Progenitor cell of endocrine pancreas (in vitro differentiated cells): ENCODE measurements around the gene MVB12B. TPM values are rescaled to one million over a fixed set of nuclear protein-coding genes. Genes with fewer than 3 reads are reported as not detected.

Experiments
- DNase-seq: peaks from one replicate; pipeline ENCODE4 v3.0.0; 2021; ENCODE audit warnings: low spot score; ENCODE audit not compliant: unreplicated experiment
- H3K27ac Mint-ChIP-seq: 2 replicates; pipeline ENCODE4 v1.8.0; 2021; ENCODE audit warnings: mild to moderate bottlenecking, moderate library complexity, mixed read lengths
- H3K27me3 Mint-ChIP-seq: 2 replicates; pipeline ENCODE4 v1.8.0; 2021; ENCODE audit warnings: mixed read lengths
- H3K36me3 Mint-ChIP-seq: 2 replicates; pipeline ENCODE4 v1.8.0; 2022; ENCODE audit warnings: mixed read lengths; ENCODE audit not compliant: insufficient read depth
- H3K4me1 Mint-ChIP-seq: 2 replicates; pipeline ENCODE4 v1.8.0; 2021; ENCODE audit warnings: low read depth, mixed read lengths
- H3K4me3 Mint-ChIP-seq: 2 replicates; pipeline ENCODE4 v1.8.0; 2021; ENCODE audit warnings: low read depth, mild to moderate bottlenecking, moderate library complexity, mixed read lengths
- H3K9me3 Mint-ChIP-seq: 2 replicates; pipeline ENCODE4 v1.8.0; 2021; ENCODE audit warnings: low read depth, mixed read lengths
- CTCF ChIP-seq: fragments of 200-600 bp; sonication (generic); IDR thresholded peaks from one replicate; pipeline ENCODE4 v1.5.0; 2021; ENCODE audit warnings: antibody characterized with exemption, mild to moderate bottlenecking; ENCODE audit not compliant: unreplicated experiment
- total RNA-seq: library from RNA; stranded (reverse); gene quantifications from 2 replicates; pipeline ENCODE4 v1.2.1, GENCODE V29; 2021

MVB12B gene
- total RNA-seq, 1 donor from 2014 or later, result 34.6 TPM

GRCh38 chr9:126531591-126531990, 205.0 kb downstream of the MVB12B start:
- no peaks in the 10 kb centered on the region for H3K4me1 Mint-ChIP-seq
- no peak overlapping the region for H3K4me3 Mint-ChIP-seq
- peaks cover 89% of the 10 kb centered on the region for H3K27me3 Mint-ChIP-seq
- DNase-seq, result no peak
- no peaks in the 10 kb centered on the region for H3K9me3 Mint-ChIP-seq
- H3K27ac Mint-ChIP-seq, result no peak overlapping the region
- H3K36me3 Mint-ChIP-seq, result no peaks in the 10 kb centered on the region
- TF ChIP-seq CTCF, result no peak

GRCh38 chr9:126532019-126532462, 205.4 kb downstream of the MVB12B start:
- H3K36me3 Mint-ChIP-seq, result no peaks in the 10 kb centered on the region
- H3K4me3 Mint-ChIP-seq, result no peak overlapping the region
- no peaks in the 10 kb centered on the region for H3K9me3 Mint-ChIP-seq
- H3K4me1 Mint-ChIP-seq, result no peaks in the 10 kb centered on the region
- no peak for DNase-seq
- no peak overlapping the region for H3K27ac Mint-ChIP-seq
- no peak for TF ChIP-seq CTCF
- peaks cover 89% of the 10 kb centered on the region for H3K27me3 Mint-ChIP-seq

GRCh38 chr9:126532489-126532888, 205.9 kb downstream of the MVB12B start:
- no peak for DNase-seq
- Mint-ChIP-seq H3K27ac (no peak overlapping the region), H3K36me3 (no peaks in the 10 kb centered on the region), H3K4me3 (no peak overlapping the region), H3K9me3 (no peaks in the 10 kb centered on the region), H3K27me3 (peaks cover 90% of the 10 kb centered on the region), H3K4me1 (no peaks in the 10 kb centered on the region)
- TF ChIP-seq CTCF, result no peak

- H3K36me3 Mint-ChIP-seq, result no peaks in the 10 kb centered on the region
- H3K9me3 Mint-ChIP-seq, result no peaks in the 10 kb centered on the region
- peaks cover 90% of the 10 kb centered on the region for H3K27me3 Mint-ChIP-seq
- DNase-seq, result no peak
- TF ChIP-seq CTCF, result no peak
- no peaks in the 10 kb centered on the region for H3K4me1 Mint-ChIP-seq
- no peak overlapping the region for H3K27ac Mint-ChIP-seq
- H3K4me3 Mint-ChIP-seq, result no peak overlapping the region
Measured at GRCh38 chr9:126532951-126533925, 206.6 kb downstream of the MVB12B start.

GRCh38 chr9:126533926-126534310, 207.3 kb downstream of the MVB12B start:
- no peaks in the 10 kb centered on the region for H3K36me3 Mint-ChIP-seq

More at GRCh38 chr9:126533926-126534310, 207.3 kb downstream of the MVB12B start:
- no peak overlapping the region for H3K27ac Mint-ChIP-seq
- TF ChIP-seq CTCF, result no peak
- H3K27me3 Mint-ChIP-seq, result peaks cover 86% of the 10 kb centered on the region
- H3K4me3 Mint-ChIP-seq, result no peak overlapping the region
- no peak for DNase-seq
- no peaks in the 10 kb centered on the region for H3K9me3 Mint-ChIP-seq
- H3K4me1 Mint-ChIP-seq, result no peaks in the 10 kb centered on the region
